Fibroblast of upper back skin (primary cell): ENCODE measurements around the gene RGN.
A peak's percentile ranks its signal among the peaks of the same experiment; 100 is the strongest.
"Not testable (repeated sequence)": the region's sequence is repeated elsewhere in the genome, so short reads cannot be mapped to it uniquely, and the experiment has no call there.

Experiments used
- DNase-seq: peaks from one replicate; pipeline ENCODE4 v3.0.0-alpha.2; 2013

Gene RGN

GRCh38 chrX:47124466-47124865 lies 46.2 kb downstream of the RGN start:
- not testable (repeated sequence) for DNase-seq

GRCh38 chrX:47129157-47129898 lies 51.1 kb downstream of the RGN start:
- DNase-seq: peak; percentile 97

GRCh38 chrX:47129899-47130358 lies 51.7 kb downstream of the RGN start:
- DNase-seq: no peak

- no peak for DNase-seq
These were observed 55.2 kb downstream of the RGN start for GRCh38 chrX:47133493-47133892.

- DNase-seq: not testable (repeated sequence)
These were observed 57.4 kb downstream of the RGN start for GRCh38 chrX:47135650-47136049.

- no peak for DNase-seq
These were observed 59.9 kb downstream of the RGN start for GRCh38 chrX:47138171-47138570.
